Transverse colon (tissue), 4 donors: ENCODE measurements around the gene POC5. TPM values are rescaled to one million over a fixed set of nuclear protein-coding genes. Genes with fewer than 3 reads are reported as not detected.
A peak's percentile ranks its signal among the peaks of the same experiment; 100 is the strongest.

Experiments
- DNase-seq: peaks from one replicate; pipeline ENCODE4 v3.0.0-alpha.2; 2019
- H3K27ac ChIP-seq, 4 donors: fragments of 200-600 bp; sonication (generic); 2 replicates each; pipeline ENCODE4 v1.5.1; 2016 to 2018; ENCODE audit warnings: inconsistent platforms in 4 of 4
- H3K27me3 ChIP-seq: fragments of 200-600 bp; sonication (generic); 2 replicates; pipeline ENCODE4 v1.5.1; 2017; ENCODE audit warnings: inconsistent platforms
- H3K36me3 ChIP-seq, 4 donors: fragments of 200-600 bp; sonication (generic); 2 replicates each; pipeline ENCODE4 v1.5.1; 2017 to 2019; ENCODE audit warnings: inconsistent platforms in 4 of 4
- H3K4me1 ChIP-seq, 4 donors: fragments of 200-600 bp; sonication (generic); 2 replicates each; pipeline ENCODE4 v1.5.1; 2017 to 2020; ENCODE audit warnings: inconsistent platforms in 4 of 4
- H3K4me3 ChIP-seq, 4 donors: fragments of 200-600 bp; sonication (generic); 1 replicate in 1 of 4; 2 replicates in 3 of 4; pipeline versions ENCODE4 v1.5.1 to v1.6.1; 2017 to 2019; ENCODE audit warnings: inconsistent platforms in 4 of 4
- H3K9me3 ChIP-seq, 2 donors: fragments of 200-600 bp; sonication (generic); 2 replicates each; pipeline ENCODE4 v1.5.1; 2017 to 2019; ENCODE audit warnings: inconsistent platforms in 2 of 2
- CTCF ChIP-seq, 5 experiments: fragments of 200-600 bp in 3 of 5; fragments of 450-650 bp in 2 of 5; sonication (generic) in 3 of 5; IDR thresholded peaks; 1 replicate in 2 of 5; 2 replicates in 3 of 5; pipeline ENCODE4 v1.5.1; 2016 to 2017; ENCODE audit warnings: antibody characterized with exemption in 5 of 5, inconsistent platforms in 3 of 5, mild to moderate bottlenecking in 2 of 5, moderate library complexity in 1 of 5
- EP300 ChIP-seq: sonication (generic); formaldehyde crosslinking; IDR thresholded peaks from one replicate; pipeline ENCODE4 v1.6.1; 2017; ENCODE audit warnings: antibody characterized with exemption, low read depth
- POLR2A ChIP-seq: fragments of 450-650 bp; IDR thresholded peaks from one replicate; pipeline ENCODE4 v1.6.1; 2016; ENCODE audit warnings: antibody characterized with exemption, mild to moderate bottlenecking, moderate library complexity
- POLR2AphosphoS5 ChIP-seq, 3 donors: sonication (generic); formaldehyde crosslinking; IDR thresholded peaks; one replicate each; pipeline ENCODE4 v1.6.1; 2016; ENCODE audit warnings: antibody characterized with exemption in 3 of 3
- WGBS, 2 donors: methylation state at CpG; one replicate each; pipeline ENCODE4 v1.1.5; 2018; ENCODE audit warnings: low coverage in 1 of 2; 5-methylcytosine and 5-hydroxymethylcytosine counted together
- in situ Hi-C, 4 donors: fragments of 200-750 bp; cut with MboI; loops; one replicate each; pipeline versions ENCODE4 v1.15.0 to v1.15.1; 2017; ENCODE audit warnings: low sequenced_read_pairs in 3 of 4, low pct_ligation_motif_present in 1 of 4, low pct_unique_long_range_greater_than_20kb in 1 of 4
- intact Hi-C: fragments of 100-400 bp; cut with DNase I; formaldehyde crosslinking; loops from one replicate; pipeline ENCODE4 v1.15.1; 2023; ENCODE audit warnings: low total_unique reads
- total RNA-seq, 4 donors: library from RNA; depleted of rRNA; stranded (reverse); fragments of >200 nt; gene quantifications; one replicate each; pipeline ENCODE4 v1.1.0, GENCODE V29; 2016

POC5 gene
- total RNA-seq, 4 donors from 2014 or later: 5.8 to 13.5 (median 11.1) TPM

- H3K9me3 ChIP-seq: no peaks in the 10 kb centered on the region
- TF ChIP-seq EP300 (no peak), POLR2A (no peak), CTCF (IDR thresholded peaks at IDR 0.05) (no peak), POLR2AphosphoS5 (IDR thresholded peaks at IDR 0.05) (no peak)
- in situ Hi-C loops: loop anchor here in 2 of 4 donors (10.0 to 25.0 kb wide), 2 partner anchors 77 to 434 kb away; partner anchors contain the start of gene ANKRD31 (in 1 of the 2)
- H3K27ac ChIP-seq: no peak overlapping the region
- no peak for DNase-seq
- H3K27me3 ChIP-seq: no peaks in the 10 kb centered on the region
- no peaks in the 10 kb centered on the region for H3K36me3 ChIP-seq
- 48 to 80% methylated on average over 2 of the region's 2 CpGs for WGBS, 2 donors
- intact Hi-C loops: loop anchor here (10.0 kb wide), 1 partner anchor 617 kb away; the partner anchor contains the start of gene GCNT4
- peaks cover 0 to 15% (median 6%) of the 10 kb centered on the region in 4 donors for H3K4me1 ChIP-seq
- no peak overlapping the region for H3K4me3 ChIP-seq
These were observed 45.7 kb downstream of the POC5 start for GRCh38 chr5:75671506-75671905.

- Histone ChIP-seq H3K9me3 (no peaks in the 10 kb centered on the region), H3K4me3 (no peak overlapping the region), H3K36me3 (no peaks in the 10 kb centered on the region), H3K27ac (no peak overlapping the region), H3K4me1 (peaks cover 0 to 15% (median 6%) of the 10 kb centered on the region in 4 donors), H3K27me3 (no peaks in the 10 kb centered on the region)
- TF ChIP-seq POLR2A: no peak
- no peak for TF ChIP-seq CTCF (IDR thresholded peaks at IDR 0.05)
- TF ChIP-seq EP300: no peak
- no peak for TF ChIP-seq POLR2AphosphoS5 (IDR thresholded peaks at IDR 0.05)
- intact Hi-C loops (loop anchor here (10.0 kb wide), 1 partner anchor 616 kb away; the partner anchor contains the start of gene GCNT4), in situ Hi-C loops (loop anchor here in 2 of 4 donors (10.0 to 25.0 kb wide), 2 partner anchors 76 to 433 kb away; partner anchors contain the start of gene ANKRD31 (in 1 of the 2))
- WGBS, 2 donors: 74 to 88% methylated on average over 3 of the region's 3 CpGs
- DNase-seq: no peak
These were observed 46.7 kb downstream of the POC5 start for GRCh38 chr5:75670577-75670976.

- Histone ChIP-seq H3K4me3 (peak overlapping the region in 2 of 4 donors; percentile 18 to 34), H3K9me3 (no peaks in the 10 kb centered on the region), H3K4me1 (peaks cover 0 to 15% (median 6%) of the 10 kb centered on the region in 4 donors), H3K27ac (peak overlapping the region; percentile 29 to 68 (median 60)), H3K27me3 (no peaks in the 10 kb centered on the region), H3K36me3 (no peaks in the 10 kb centered on the region)
- in situ Hi-C loops (loop anchor here in 1 of 4 donors (25.0 kb wide), 1 partner anchor 432 kb away; the partner anchor contains the start of gene ANKRD31), intact Hi-C loops (no loop called here)
- no peak for TF ChIP-seq POLR2A
- no peak for TF ChIP-seq CTCF (IDR thresholded peaks at IDR 0.05)
- TF ChIP-seq POLR2AphosphoS5 (IDR thresholded peaks at IDR 0.05): no peak
- no peak for TF ChIP-seq EP300
- peak; percentile 65 for DNase-seq
- WGBS, 2 donors: 20 to 28% methylated on average over 1 to 10 of the region's 10 CpGs
These were observed 48.1 kb downstream of the POC5 start for GRCh38 chr5:75668977-75669689.

- H3K4me1 ChIP-seq: peaks cover 0 to 15% (median 6%) of the 10 kb centered on the region in 4 donors
- in situ Hi-C loops (loop anchor here in 1 of 4 donors (25.0 kb wide), 1 partner anchor 431 kb away; the partner anchor contains the start of gene ANKRD31), intact Hi-C loops (no loop called here)
- no peaks in the 10 kb centered on the region for H3K27me3 ChIP-seq
- 76% methylated on average over 2 of the region's 2 CpGs; no CpG with 5 or more reads in 1 of the 2 donors for WGBS, 2 donors
- TF ChIP-seq EP300: no peak
- TF ChIP-seq POLR2A: no peak
- TF ChIP-seq CTCF (IDR thresholded peaks at IDR 0.05): no peak
- no peak for TF ChIP-seq POLR2AphosphoS5 (IDR thresholded peaks at IDR 0.05)
- H3K4me3 ChIP-seq: no peak overlapping the region
- no peak for DNase-seq
- H3K36me3 ChIP-seq: no peaks in the 10 kb centered on the region
- H3K9me3 ChIP-seq: no peaks in the 10 kb centered on the region
- peak overlapping the region; percentile 29 to 68 (median 60) for H3K27ac ChIP-seq
These were observed 48.8 kb downstream of the POC5 start for GRCh38 chr5:75668445-75668844.
